HepG2 (cell line): Measurements from ENCODE around the gene TAS1R3. TPM values are rescaled to one million over a fixed set of nuclear protein-coding genes. Genes with fewer than 3 reads are reported as not detected.

ENCODE experiments used
- ELF3 ChIP-seq: IDR thresholded peaks from 2 replicates; pipeline ENCODE4 v1.6.1; 2016; ENCODE audit warnings: missing genetic modification reagents, missing compliant biosample characterization
- MBNL3 ChIP-seq: fragments of 250-450 bp; sonication (Bioruptor Pico); conservative IDR thresholded peaks from 2 replicates; pipeline ENCODE4 v1.8.0; 2022; ENCODE audit warnings: mild to moderate bottlenecking, inconsistent platforms
- MEIS2 ChIP-seq: sonication (generic); formaldehyde crosslinking; IDR thresholded peaks from 2 replicates; pipeline ENCODE4 v1.9.0; 2021; ENCODE audit warnings: mild to moderate bottlenecking, missing genetic modification reagents
- MTF2 ChIP-seq: sonication (generic); formaldehyde crosslinking; IDR thresholded peaks from 2 replicates; pipeline ENCODE4 v1.5.0; 2020; ENCODE audit warnings: missing genetic modification reagents, borderline replicate concordance
- NFYC ChIP-seq: IDR thresholded peaks from 2 replicates; pipeline ENCODE4 v1.6.1; 2016; ENCODE audit warnings: missing genetic modification reagents, missing compliant biosample characterization
- PBX3 ChIP-seq: sonication (generic); formaldehyde crosslinking; IDR thresholded peaks from 2 replicates; pipeline ENCODE4 v1.8.1; 2023; ENCODE audit warnings: missing genetic modification reagents, inconsistent platforms, borderline replicate concordance
- PHF20 ChIP-seq: sonication (generic); formaldehyde crosslinking; IDR thresholded peaks from 2 replicates; pipeline ENCODE4 v1.5.0; 2020; ENCODE audit warnings: mild to moderate bottlenecking, missing genetic modification reagents
- REPIN1 ChIP-seq: sonication (generic); formaldehyde crosslinking; IDR thresholded peaks from 2 replicates; pipeline ENCODE4 v1.8.0; 2022; ENCODE audit warnings: missing genetic modification reagents, low read depth, mild to moderate bottlenecking, borderline replicate concordance
- SIX1 ChIP-seq: sonication (generic); formaldehyde crosslinking; IDR thresholded peaks from 2 replicates; pipeline ENCODE4 v1.4.0; 2020; ENCODE audit warnings: missing genetic modification reagents, borderline replicate concordance
- YEATS2 ChIP-seq: sonication (generic); formaldehyde crosslinking; IDR thresholded peaks from 2 replicates; pipeline ENCODE4 v1.4.0; 2020; ENCODE audit warnings: missing genetic modification reagents, borderline replicate concordance
- ZBTB1 ChIP-seq: sonication (generic); formaldehyde crosslinking; IDR thresholded peaks from 2 replicates; pipeline ENCODE4 v1.4.0; 2020; ENCODE audit warnings: missing genetic modification reagents, borderline replicate concordance
- ZBTB38 ChIP-seq: sonication (generic); formaldehyde crosslinking; IDR thresholded peaks from 2 replicates; pipeline ENCODE4 v1.5.1; 2020; ENCODE audit warnings: mild to moderate bottlenecking, missing genetic modification reagents
- ZNF12 ChIP-seq: sonication (generic); formaldehyde crosslinking; IDR thresholded peaks from 2 replicates; pipeline ENCODE4 v1.5.0; 2020; ENCODE audit warnings: missing genetic modification reagents
- ZNF263 ChIP-seq: sonication (generic); formaldehyde crosslinking; IDR thresholded peaks from 2 replicates; pipeline ENCODE4 v1.4.0; 2020; ENCODE audit warnings: missing genetic modification reagents
- ZNF619 ChIP-seq: sonication (generic); formaldehyde crosslinking; IDR thresholded peaks from 2 replicates; pipeline ENCODE4 v1.4.0; 2020; ENCODE audit warnings: mild to moderate bottlenecking, missing genetic modification reagents
- ZNF749 ChIP-seq: sonication (generic); formaldehyde crosslinking; IDR thresholded peaks from 2 replicates; pipeline ENCODE4 v1.8.0; 2022; ENCODE audit warnings: mild to moderate bottlenecking, missing genetic modification reagents, moderate library complexity, borderline replicate concordance
- polyA plus RNA-seq, 8 experiments: library from polyadenylated mRNA; depleted of rRNA in 3 of 8; stranded (reverse) in 7 of 8; unstranded in 1 of 8; fragments of >200 nt; fragmentation: Illumina TruSeq in 4 of 8; extraction: Trizol in 4 of 8; gene quantifications; 2 replicates each; pipeline versions ENCODE4 v1.2.1 to v1.2.3, GENCODE V29; 2011 to 2016; ENCODE audit warnings: low read depth in 4 of 8, missing spikeins in 1 of 8, mixed read lengths in 1 of 8; ENCODE audit not compliant: insufficient read depth in 1 of 8
- total RNA-seq, 5 experiments: library from RNA; depleted of rRNA; stranded (reverse); fragments of >200 nt; fragmentation: Illumina TruSeq; extraction: Trizol; gene quantifications; 2 replicates each; pipeline ENCODE4 v1.2.3, GENCODE V29; 2016; ENCODE audit warnings: low read depth in 1 of 5
- TF ChIP-seq, protein P1 (sequence below): sonication (generic); formaldehyde crosslinking; IDR thresholded peaks from 2 replicates; pipeline ENCODE4 v1.5.0; 2020; ENCODE audit warnings: missing genetic modification reagents
- TF ChIP-seq, protein P2 (sequence below): sonication (generic); formaldehyde crosslinking; IDR thresholded peaks from 2 replicates; pipeline ENCODE4 v1.5.0; 2020; ENCODE audit warnings: mild to moderate bottlenecking, missing genetic modification reagents, borderline replicate concordance

The TAS1R3 gene
- total and polyA plus RNA-seq, 2 of the 13 experiments (the other 11 are each of a cell fraction or from before 2014, with no cell fraction given): 0.13 to 0.15 TPM

GRCh38 chr1:1307923-1308755, 22.9 kb upstream of the TAS1R3 start, which contains the start of the genes ACAP3 and PUSL1 (continued):
- TF ChIP-seq MBNL3 (no peak), ELF3 (CRISPR knock-in tag) (0 out of 2 replicates have a peak, but pooled peaks have one; percentile 27), PHF20 (CRISPR knock-in tag) (peak; percentile 65), ZNF263 (CRISPR knock-in tag) (peak; percentile 44; the same call in 1 of the 2 replicates), NFYC (CRISPR knock-in tag) (no peak), MEIS2 (CRISPR knock-in tag) (peak; percentile 90), ZNF749 (CRISPR knock-in tag) (peak; percentile 60; the same call in 1 of the 2 replicates), YEATS2 (CRISPR knock-in tag) (0 out of 2 replicates have a peak, but pooled peaks have one; percentile 41), SIX1 (CRISPR knock-in tag) (no peak), ZBTB38 (CRISPR knock-in tag) (0 out of 2 replicates have a peak, but pooled peaks have one; percentile 6), MTF2 (CRISPR knock-in tag) (no peak), REPIN1 (peak; percentile 55; the same call in 1 of the 2 replicates), ZBTB1 (CRISPR knock-in tag) (no peak), ZNF12 (CRISPR knock-in tag) (0 out of 2 replicates have a peak, but pooled peaks have one; percentile 45), ZNF619 (no peak), PBX3 (no peak)
- TF ChIP-seq, protein P1, sequence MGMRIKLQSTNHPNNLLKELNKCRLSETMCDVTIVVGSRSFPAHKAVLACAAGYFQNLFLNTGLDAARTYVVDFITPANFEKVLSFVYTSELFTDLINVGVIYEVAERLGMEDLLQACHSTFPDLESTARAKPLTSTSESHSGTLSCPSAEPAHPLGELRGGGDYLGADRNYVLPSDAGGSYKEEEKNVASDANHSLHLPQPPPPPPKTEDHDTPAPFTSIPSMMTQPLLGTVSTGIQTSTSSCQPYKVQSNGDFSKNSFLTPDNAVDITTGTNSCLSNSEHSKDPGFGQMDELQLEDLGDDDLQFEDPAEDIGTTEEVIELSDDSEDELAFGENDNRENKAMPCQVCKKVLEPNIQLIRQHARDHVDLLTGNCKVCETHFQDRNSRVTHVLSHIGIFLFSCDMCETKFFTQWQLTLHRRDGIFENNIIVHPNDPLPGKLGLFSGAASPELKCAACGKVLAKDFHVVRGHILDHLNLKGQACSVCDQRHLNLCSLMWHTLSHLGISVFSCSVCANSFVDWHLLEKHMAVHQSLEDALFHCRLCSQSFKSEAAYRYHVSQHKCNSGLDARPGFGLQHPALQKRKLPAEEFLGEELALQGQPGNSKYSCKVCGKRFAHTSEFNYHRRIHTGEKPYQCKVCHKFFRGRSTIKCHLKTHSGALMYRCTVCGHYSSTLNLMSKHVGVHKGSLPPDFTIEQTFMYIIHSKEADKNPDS (CRISPR knock-in tag): no peak
- TF ChIP-seq, protein P2, sequence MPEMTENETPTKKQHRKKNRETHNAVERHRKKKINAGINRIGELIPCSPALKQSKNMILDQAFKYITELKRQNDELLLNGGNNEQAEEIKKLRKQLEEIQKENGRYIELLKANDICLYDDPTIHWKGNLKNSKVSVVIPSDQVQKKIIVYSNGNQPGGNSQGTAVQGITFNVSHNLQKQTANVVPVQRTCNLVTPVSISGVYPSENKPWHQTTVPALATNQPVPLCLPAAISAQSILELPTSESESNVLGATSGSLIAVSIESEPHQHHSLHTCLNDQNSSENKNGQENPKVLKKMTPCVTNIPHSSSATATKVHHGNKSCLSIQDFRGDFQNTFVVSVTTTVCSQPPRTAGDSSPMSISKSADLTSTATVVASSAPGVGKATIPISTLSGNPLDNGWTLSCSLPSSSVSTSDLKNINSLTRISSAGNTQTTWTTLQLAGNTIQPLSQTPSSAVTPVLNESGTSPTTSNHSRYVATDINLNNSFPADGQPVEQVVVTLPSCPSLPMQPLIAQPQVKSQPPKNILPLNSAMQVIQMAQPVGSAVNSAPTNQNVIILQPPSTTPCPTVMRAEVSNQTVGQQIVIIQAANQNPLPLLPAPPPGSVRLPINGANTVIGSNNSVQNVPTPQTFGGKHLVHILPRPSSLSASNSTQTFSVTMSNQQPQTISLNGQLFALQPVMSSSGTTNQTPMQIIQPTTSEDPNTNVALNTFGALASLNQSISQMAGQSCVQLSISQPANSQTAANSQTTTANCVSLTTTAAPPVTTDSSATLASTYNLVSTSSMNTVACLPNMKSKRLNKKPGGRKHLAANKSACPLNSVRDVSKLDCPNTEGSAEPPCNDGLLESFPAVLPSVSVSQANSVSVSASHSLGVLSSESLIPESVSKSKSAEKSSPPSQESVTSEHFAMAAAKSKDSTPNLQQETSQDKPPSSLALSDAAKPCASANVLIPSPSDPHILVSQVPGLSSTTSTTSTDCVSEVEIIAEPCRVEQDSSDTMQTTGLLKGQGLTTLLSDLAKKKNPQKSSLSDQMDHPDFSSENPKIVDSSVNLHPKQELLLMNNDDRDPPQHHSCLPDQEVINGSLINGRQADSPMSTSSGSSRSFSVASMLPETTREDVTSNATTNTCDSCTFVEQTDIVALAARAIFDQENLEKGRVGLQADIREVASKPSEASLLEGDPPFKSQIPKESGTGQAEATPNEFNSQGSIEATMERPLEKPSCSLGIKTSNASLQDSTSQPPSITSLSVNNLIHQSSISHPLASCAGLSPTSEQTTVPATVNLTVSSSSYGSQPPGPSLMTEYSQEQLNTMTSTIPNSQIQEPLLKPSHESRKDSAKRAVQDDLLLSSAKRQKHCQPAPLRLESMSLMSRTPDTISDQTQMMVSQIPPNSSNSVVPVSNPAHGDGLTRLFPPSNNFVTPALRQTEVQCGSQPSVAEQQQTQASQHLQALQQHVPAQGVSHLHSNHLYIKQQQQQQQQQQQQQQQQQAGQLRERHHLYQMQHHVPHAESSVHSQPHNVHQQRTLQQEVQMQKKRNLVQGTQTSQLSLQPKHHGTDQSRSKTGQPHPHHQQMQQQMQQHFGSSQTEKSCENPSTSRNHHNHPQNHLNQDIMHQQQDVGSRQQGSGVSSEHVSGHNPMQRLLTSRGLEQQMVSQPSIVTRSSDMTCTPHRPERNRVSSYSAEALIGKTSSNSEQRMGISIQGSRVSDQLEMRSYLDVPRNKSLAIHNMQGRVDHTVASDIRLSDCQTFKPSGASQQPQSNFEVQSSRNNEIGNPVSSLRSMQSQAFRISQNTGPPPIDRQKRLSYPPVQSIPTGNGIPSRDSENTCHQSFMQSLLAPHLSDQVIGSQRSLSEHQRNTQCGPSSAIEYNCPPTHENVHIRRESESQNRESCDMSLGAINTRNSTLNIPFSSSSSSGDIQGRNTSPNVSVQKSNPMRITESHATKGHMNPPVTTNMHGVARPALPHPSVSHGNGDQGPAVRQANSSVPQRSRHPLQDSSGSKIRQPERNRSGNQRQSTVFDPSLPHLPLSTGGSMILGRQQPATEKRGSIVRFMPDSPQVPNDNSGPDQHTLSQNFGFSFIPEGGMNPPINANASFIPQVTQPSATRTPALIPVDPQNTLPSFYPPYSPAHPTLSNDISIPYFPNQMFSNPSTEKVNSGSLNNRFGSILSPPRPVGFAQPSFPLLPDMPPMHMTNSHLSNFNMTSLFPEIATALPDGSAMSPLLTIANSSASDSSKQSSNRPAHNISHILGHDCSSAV: no peak
